Gastrocnemius medialis (tissue), 4 donors: Measurements from ENCODE around the gene VGLL4.

Experiments
- POLR2A ChIP-seq, 2 donors: fragments of 450-650 bp; IDR thresholded peaks; one replicate each; pipeline ENCODE4 v1.6.1; 2017; ENCODE audit warnings: antibody characterized with exemption in 2 of 2, mild to moderate bottlenecking in 2 of 2, moderate library complexity in 2 of 2
- TF ChIP-seq, protein P1 (sequence below), 5 experiments: fragments of 450-650 bp in 3 of 5; fragments of 200-600 bp in 2 of 5; sonication (generic) in 2 of 5; IDR thresholded peaks in 4 of 5; conservative IDR thresholded peaks in 1 of 5; 1 replicate in 4 of 5; 2 replicates in 1 of 5; pipeline ENCODE4 v1.5.1; 2016 to 2019; ENCODE audit warnings: antibody characterized with exemption in 5 of 5, mild to moderate bottlenecking in 3 of 5, moderate library complexity in 3 of 5

DNA sequence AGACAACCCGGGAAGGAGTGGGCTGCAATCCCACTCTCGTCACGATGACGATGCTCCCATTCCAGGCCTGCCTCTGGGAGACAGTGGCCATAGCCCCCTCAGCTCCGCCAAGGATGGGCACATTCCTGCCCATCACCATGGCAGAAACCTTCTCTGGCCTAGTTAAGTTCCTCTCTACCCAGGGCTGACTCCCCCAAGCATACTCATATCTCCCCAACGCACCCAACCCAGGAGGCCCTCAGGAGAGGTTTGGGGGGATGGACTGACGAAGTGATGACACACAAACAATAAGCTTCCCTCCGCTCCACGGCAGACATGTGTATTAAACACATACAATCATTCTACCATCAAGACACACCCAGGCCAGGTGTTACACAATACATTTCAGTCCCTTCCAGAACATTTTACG, 60.1 kb downstream of the VGLL4 start:
- TF ChIP-seq, protein P1, sequence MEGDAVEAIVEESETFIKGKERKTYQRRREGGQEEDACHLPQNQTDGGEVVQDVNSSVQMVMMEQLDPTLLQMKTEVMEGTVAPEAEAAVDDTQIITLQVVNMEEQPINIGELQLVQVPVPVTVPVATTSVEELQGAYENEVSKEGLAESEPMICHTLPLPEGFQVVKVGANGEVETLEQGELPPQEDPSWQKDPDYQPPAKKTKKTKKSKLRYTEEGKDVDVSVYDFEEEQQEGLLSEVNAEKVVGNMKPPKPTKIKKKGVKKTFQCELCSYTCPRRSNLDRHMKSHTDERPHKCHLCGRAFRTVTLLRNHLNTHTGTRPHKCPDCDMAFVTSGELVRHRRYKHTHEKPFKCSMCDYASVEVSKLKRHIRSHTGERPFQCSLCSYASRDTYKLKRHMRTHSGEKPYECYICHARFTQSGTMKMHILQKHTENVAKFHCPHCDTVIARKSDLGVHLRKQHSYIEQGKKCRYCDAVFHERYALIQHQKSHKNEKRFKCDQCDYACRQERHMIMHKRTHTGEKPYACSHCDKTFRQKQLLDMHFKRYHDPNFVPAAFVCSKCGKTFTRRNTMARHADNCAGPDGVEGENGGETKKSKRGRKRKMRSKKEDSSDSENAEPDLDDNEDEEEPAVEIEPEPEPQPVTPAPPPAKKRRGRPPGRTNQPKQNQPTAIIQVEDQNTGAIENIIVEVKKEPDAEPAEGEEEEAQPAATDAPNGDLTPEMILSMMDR (IDR thresholded peaks at IDR 0.05 in 4 of 5, conservative IDR thresholded peaks at IDR 0.05 in 1 of 5), result no peak
- TF ChIP-seq POLR2A (IDR thresholded peaks at IDR 0.05), result no peak
